HepG2 (cell line): Measurements from ENCODE around the gene TSEN54. TPM values are rescaled to one million over a fixed set of nuclear protein-coding genes. Genes with fewer than 3 reads are reported as not detected.

ENCODE experiments used
- ATAC-seq: fragments of 200-7000 bp; cut with Tn5 transposase; 3 replicates; pipeline ENCODE4 v1.9.1; 2020; ENCODE audit warnings: mild to moderate bottlenecking, moderate library complexity
- Bru-seq: library from RNA; stranded (reverse); fragments of 400-500 nt; gene quantifications from one replicate; lab custom pipeline; 2021; lab: Mats Ljungman, UMichigan
- BruChase-seq, 2 experiments: library from RNA; stranded (reverse); fragments of 400-500 nt; gene quantifications; one replicate each; lab custom pipeline; 2021; lab: Mats Ljungman, UMichigan
- BruUV-seq: library from RNA; stranded (reverse); fragments of 400-500 nt; replicated peaks from 2 replicates; lab custom pipeline; 2021; lab: Mats Ljungman, UMichigan
- CTCF ChIA-PET: fragments of 300-600 bp; formaldehyde crosslinking; extraction: SDS; loops from one replicate; lab custom pipeline; 2021; ENCODE audit warnings: low total read pairs, inconsistent platforms, low intra/inter-chr PET ratio; lab: Yijun Ruan, JAX
- POLR2A ChIA-PET: fragments of 350-600 bp; sonication (Branson Sonifier 250); formaldehyde crosslinking; loops from one replicate; lab custom pipeline; 2020; ENCODE audit warnings: antibody characterized with exemption, inconsistent platforms; lab: Yijun Ruan, JAX
- DNase-seq: peaks from one replicate; pipeline ENCODE4 v3.0.0-alpha.2; 2015; ENCODE audit warnings: low spot score
- FAIRE-seq: peaks from 3 replicates; lab custom pipeline; 2011; peaks lifted over from hg19 to GRCh38; lab: Jason Lieb, UNC
- H2AFZ ChIP-seq: one replicate; pipeline ENCODE4 v1.6.1; 2011; ENCODE audit warnings: low read length, inconsistent platforms
- H3K27ac ChIP-seq: fragments of 300-600 bp; 3 replicates; pipeline ENCODE4 v1.8.0; 2011; ENCODE audit warnings: mixed run types, mild to moderate bottlenecking, mixed read lengths, low read length, inconsistent platforms; ENCODE audit not compliant: insufficient read depth; ENCODE audit errors: extremely low read length
- H3K27me3 ChIP-seq, 2 experiments: fragments of 200-600 bp in 1 of 2; 2 replicates in 1 of 2; 3 replicates in 1 of 2; pipeline versions ENCODE4 v1.6.0 to v1.8.0; 2011; ENCODE audit warnings: low read length in 2 of 2, mild to moderate bottlenecking in 2 of 2, moderate library complexity in 2 of 2, inconsistent platforms in 1 of 2; ENCODE audit not compliant: insufficient read depth in 2 of 2, control insufficient read depth in 1 of 2
- H3K36me3 ChIP-seq, 2 experiments: fragments of 200-600 bp in 1 of 2; replicated peaks in 1 of 2; 2 replicates in 1 of 2; 3 replicates in 1 of 2; pipeline versions ENCODE4 v1.5.1 to v1.8.0; 2011; ENCODE audit warnings: low read length in 2 of 2, inconsistent platforms in 1 of 2; ENCODE audit not compliant: insufficient read depth in 2 of 2, control insufficient read depth in 1 of 2
- H3K4me1 ChIP-seq: 2 replicates; pipeline ENCODE4 v1.5.1; 2012; ENCODE audit warnings: low read length, inconsistent platforms; ENCODE audit not compliant: insufficient read depth
- H3K4me2 ChIP-seq: 2 replicates; pipeline ENCODE4 v1.6.0; 2011; ENCODE audit warnings: low read depth, low read length, inconsistent platforms
- H3K4me3 ChIP-seq, 3 experiments: fragments of 200-600 bp in 1 of 3; sonication (generic), shearing (Covaris generic) in 1 of 3; replicated peaks in 1 of 3; 2 replicates each; pipeline ENCODE4 v1.5.1; 2011 to 2016; ENCODE audit warnings: low read length in 3 of 3, inconsistent platforms in 2 of 3, low read depth in 2 of 3, mild to moderate bottlenecking in 2 of 3, control low read depth in 1 of 3, mixed read lengths in 1 of 3; ENCODE audit not compliant: insufficient read depth in 1 of 3
- H3K79me2 ChIP-seq: one replicate; pipeline ENCODE4 v1.6.1; 2011; ENCODE audit warnings: low read length, inconsistent platforms; ENCODE audit not compliant: insufficient read depth
- H3K9ac ChIP-seq: 2 replicates; pipeline ENCODE4 v1.6.0; 2011; ENCODE audit warnings: mild to moderate bottlenecking, low read depth, low read length, inconsistent platforms; ENCODE audit not compliant: insufficient read depth
- H3K9me3 ChIP-seq: 2 replicates; pipeline ENCODE4 v1.5.1; 2012; ENCODE audit warnings: mild to moderate bottlenecking, low read length
- H4K20me1 ChIP-seq: 2 replicates; pipeline ENCODE4 v1.6.0; 2011; ENCODE audit warnings: inconsistent platforms, mild to moderate bottlenecking, low read length, moderate library complexity; ENCODE audit not compliant: insufficient read depth
- FOXO1 ChIP-seq: sonication (generic); formaldehyde crosslinking; IDR thresholded peaks from 2 replicates; pipeline ENCODE4 v1.4.0; 2020; ENCODE audit warnings: missing genetic modification reagents
- GABPB1 ChIP-seq: IDR thresholded peaks from 2 replicates; pipeline ENCODE4 v1.6.1; 2016; ENCODE audit warnings: mild to moderate bottlenecking, missing genetic modification reagents, moderate library complexity, missing compliant biosample characterization
- GMEB1 ChIP-seq: sonication (generic); formaldehyde crosslinking; IDR thresholded peaks from 2 replicates; pipeline ENCODE4 v1.5.1; 2020; ENCODE audit warnings: missing genetic modification reagents, mild to moderate bottlenecking, borderline replicate concordance
- KMT2B ChIP-seq: IDR thresholded peaks from 2 replicates; pipeline ENCODE4 v1.6.1; 2016; ENCODE audit warnings: missing genetic modification reagents, missing compliant biosample characterization
- MIER3 ChIP-seq: IDR thresholded peaks from 2 replicates; pipeline ENCODE4 v1.6.1; 2016; ENCODE audit warnings: missing compliant biosample characterization, borderline replicate concordance
- NCOA5 ChIP-seq: sonication (generic); formaldehyde crosslinking; IDR thresholded peaks from 2 replicates; pipeline ENCODE4 v1.4.0; 2020; ENCODE audit warnings: missing genetic modification reagents
- POLR2AphosphoS5 ChIP-seq: IDR thresholded peaks from 2 replicates; pipeline ENCODE4 v1.6.1; 2012; ENCODE audit warnings: low read depth, low read length
- TCF7L2 ChIP-seq: IDR thresholded peaks from 2 replicates; pipeline ENCODE4 v1.6.1; 2011; ENCODE audit warnings: mild to moderate bottlenecking, low read depth, low read length, moderate library complexity
- ZBTB2 ChIP-seq: sonication (generic); formaldehyde crosslinking; IDR thresholded peaks from 2 replicates; pipeline ENCODE4 v1.8.0; 2022; ENCODE audit warnings: low read depth, missing genetic modification reagents
- ZBTB49 ChIP-seq: sonication (generic); formaldehyde crosslinking; IDR thresholded peaks from 2 replicates; pipeline ENCODE4 v1.4.0; 2020; ENCODE audit warnings: missing genetic modification reagents, borderline replicate concordance
- ZFY ChIP-seq: sonication (generic); formaldehyde crosslinking; IDR thresholded peaks from 2 replicates; pipeline ENCODE4 v1.4.0; 2020; ENCODE audit warnings: missing genetic modification reagents
- ZNF101 ChIP-seq: sonication (generic); formaldehyde crosslinking; IDR thresholded peaks from 2 replicates; pipeline ENCODE4 v1.4.0; 2020; ENCODE audit warnings: mild to moderate bottlenecking, low read depth, missing genetic modification reagents, borderline replicate concordance
- ZNF431 ChIP-seq: sonication (generic); formaldehyde crosslinking; IDR thresholded peaks from 2 replicates; pipeline ENCODE4 v1.9.0; 2022; ENCODE audit warnings: missing genetic modification reagents, low read depth, mild to moderate bottlenecking, borderline replicate concordance
- WGBS: methylation state at CpG from one replicate; pipeline ENCODE4 v1.1.6; 2017; ENCODE audit warnings: low lambda C conversion rate; 5-methylcytosine and 5-hydroxymethylcytosine counted together
- in situ Hi-C: cut with HindIII; loops from 2 replicates; pipeline ENCODE4 v1.10.0; 2017; ENCODE audit warnings: low pct_unique_long_range_greater_than_20kb; ENCODE audit not compliant: extremely low pct_ligation_motif_present
- intact Hi-C: fragments of 100-400 bp; cut with micrococcal nuclease; formaldehyde crosslinking; loops from one replicate; pipeline ENCODE4 v1.10.0; 2022; ENCODE audit not compliant: unreplicated experiment
- long read RNA-seq, 2 experiments: library from RNA in 1 of 2; library from polyadenylated mRNA in 1 of 2; stranded (forward) in 1 of 2; unstranded in 1 of 2; transcript quantifications; one replicate each; pipeline ENCODE4 v2.0.0, GENCODE V29; 2019 to 2022
- polyA minus RNA-seq, 3 experiments: library from RNA; depleted of rRNA, polyadenylated mRNA; stranded (reverse); fragments of >200 nt; gene quantifications; 2 replicates each; pipeline ENCODE4 v1.2.3, GENCODE V29; 2011; ENCODE audit warnings: low replicate concordance in 1 of 3
- polyA plus RNA-seq, 8 experiments: library from polyadenylated mRNA; depleted of rRNA in 3 of 8; stranded (reverse) in 7 of 8; unstranded in 1 of 8; fragments of >200 nt; fragmentation: Illumina TruSeq in 4 of 8; extraction: Trizol in 4 of 8; gene quantifications; 2 replicates each; pipeline versions ENCODE4 v1.2.1 to v1.2.3, GENCODE V29; 2011 to 2016; ENCODE audit warnings: low read depth in 4 of 8, missing spikeins in 1 of 8, mixed read lengths in 1 of 8; ENCODE audit not compliant: insufficient read depth in 1 of 8
- total RNA-seq, 5 experiments: library from RNA; depleted of rRNA; stranded (reverse); fragments of >200 nt; fragmentation: Illumina TruSeq; extraction: Trizol; gene quantifications; 2 replicates each; pipeline ENCODE4 v1.2.3, GENCODE V29; 2016; ENCODE audit warnings: low read depth in 1 of 5

TSEN54 gene
- total RNA-seq (2016; rRNA removed; fragmentation: Illumina TruSeq; extraction: Trizol) (43.6 and 62.9 TPM in 2 replicates), polyA plus RNA-seq (2011; rRNA removed) (63.3 and 64.4 TPM in 2 replicates), polyA minus RNA-seq (2011; rRNA and poly(A)+ RNA removed; ENCODE audit: low replicate concordance) (56.0 and 95.0 TPM in 2 replicates), Bru-seq, nascent RNA (percentile 62 among the genes with signal in this experiment), BruChase-seq, experiment 1, labeled RNA remaining after a 6-hour chase (percentile 83 among the genes with signal in this experiment), BruChase-seq, experiment 2, labeled RNA remaining after a 2-hour chase (percentile 75 among the genes with signal in this experiment)
- total RNA-seq (2016; cell fraction: cytosol; rRNA removed; fragmentation: Illumina TruSeq; extraction: Trizol; ENCODE audit: low read depth), result 20.6 and 23.0 TPM in 2 replicates
- total RNA-seq (2016; cell fraction: insoluble cytoplasmic fraction; rRNA removed; fragmentation: Illumina TruSeq; extraction: Trizol), result 44.0 and 64.1 TPM in 2 replicates
- total RNA-seq (2016; cell fraction: membrane; rRNA removed; fragmentation: Illumina TruSeq; extraction: Trizol), result 44.5 and 45.0 TPM in 2 replicates
- 39.9 and 48.4 TPM in 2 replicates for total RNA-seq (2016; cell fraction: nucleus; rRNA removed; fragmentation: Illumina TruSeq; extraction: Trizol)
- 36.2 and 47.1 TPM in 2 replicates for polyA plus RNA-seq (2011; cell fraction: cytosol; rRNA removed)
- polyA plus RNA-seq (2011; cell fraction: nucleus; rRNA removed), result 87.7 and 89.1 TPM in 2 replicates
- polyA plus RNA-seq (2012), result 22.1 and 34.4 TPM in 2 replicates
- 20.4 and 20.5 TPM in 2 replicates for polyA plus RNA-seq (2016; cell fraction: cytosol; fragmentation: Illumina TruSeq; extraction: Trizol; ENCODE audit: low read depth)
- polyA plus RNA-seq (2016; cell fraction: insoluble cytoplasmic fraction; fragmentation: Illumina TruSeq; extraction: Trizol; ENCODE audit: low read depth), result 37.7 and 50.5 TPM in 2 replicates
- 30.9 and 35.9 TPM in 2 replicates for polyA plus RNA-seq (2016; cell fraction: membrane; fragmentation: Illumina TruSeq; extraction: Trizol; ENCODE audit: low read depth)
- polyA plus RNA-seq (2016; cell fraction: nucleus; fragmentation: Illumina TruSeq; extraction: Trizol; ENCODE audit: insufficient read depth, low read depth), result 108 and 110 TPM in 2 replicates
- 11.3 and 14.0 TPM in 2 replicates for polyA minus RNA-seq (2011; cell fraction: cytosol; rRNA and poly(A)+ RNA removed)
- polyA minus RNA-seq (2011; cell fraction: nucleus; rRNA and poly(A)+ RNA removed), result 13.9 and 15.5 TPM in 2 replicates
- long read RNA-seq, experiment 1, transcript TSEN54-201 (11 exons, 1,944 nt), result major isoform, 54 of 79 reads
- long read RNA-seq, experiment 1, partial matches to known transcripts, result 6 of 79 reads
- long read RNA-seq, experiment 1, other reads (novel, unspliced or antisense), result 18 of 79 reads
- long read RNA-seq, experiment 2, transcript TSEN54-201 (11 exons, 1,944 nt), result major isoform, 29 of 92 reads
- long read RNA-seq, experiment 2, partial matches to known transcripts, result 36 of 92 reads
- long read RNA-seq, experiment 2, other reads (novel, unspliced or antisense), result 26 of 92 reads

- POLR2A ChIA-PET, result interaction anchor here (0.5 to 2.5 kb wide), 26 partner anchors 9 to 339 kb away, joined by 3 to 29 read pairs (median 4); partner anchors contain the start of genes GALK1, GGA3, GRB2 and LLGL2
- no peaks in the 10 kb centered on the region; a peak in 1 of 5 replicates for H3K27me3 ChIP-seq
- H4K20me1 ChIP-seq, result peaks cover 8% of the 10 kb centered on the region; the same call in 1 of the 2 replicates
- in situ Hi-C loops (no loop called here), intact Hi-C loops (no loop called here)
- H3K9ac ChIP-seq, result peak within 1 kb of the TSS; percentile 75
- no peak for FAIRE-seq
- H3K79me2 ChIP-seq, result peaks cover 10% of the 10 kb centered on the region
- H3K9me3 ChIP-seq, result no peaks in the 10 kb centered on the region
- H3K4me2 ChIP-seq, result peak within 1 kb of the TSS; percentile 91
- H3K4me1 ChIP-seq, result peaks cover 48% of the 10 kb centered on the region
- peak within 1 kb of the TSS; percentile 51 for H3K27ac ChIP-seq
- no TSS peak for BruUV-seq
- no peak within 1 kb of the TSS for H2AFZ ChIP-seq
- DNase-seq, result peak; percentile 78
- H3K36me3 ChIP-seq, result peaks cover 7 to 12% of the 10 kb centered on the region in 2 experiments; a peak in 4 of 5 replicates
- 3% methylated on average over 12 of the region's 45 CpGs for WGBS
- peak; percentile 74 for ATAC-seq
- H3K4me3 ChIP-seq, result peak within 1 kb of the TSS; percentile 68 to 93 (median 79)
- CTCF ChIA-PET, result interaction anchor here (1.2 to 3.1 kb wide), 5 partner anchors 9 to 90 kb away, joined by 3 to 26 read pairs (median 11); partner anchors contain the start of gene LLGL2
- TF ChIP-seq GABPB1 (CRISPR knock-in tag) (peak; percentile 72), TCF7L2 (no peak), MIER3 (CRISPR knock-in tag) (no peak), GMEB1 (CRISPR knock-in tag) (peak; percentile 70; the same call in 1 of the 2 replicates), ZFY (CRISPR knock-in tag) (peak; percentile 54), ZNF431 (CRISPR knock-in tag) (no peak), FOXO1 (no peak; the same call in 1 of the 2 replicates), POLR2AphosphoS5 (no peak), ZBTB2 (CRISPR knock-in tag) (peak; percentile 84), ZBTB49 (CRISPR knock-in tag) (no peak), ZNF101 (no peak), KMT2B (no peak), NCOA5 (CRISPR knock-in tag) (no peak)
These were observed at the start of gene TSEN54 for GRCh38 chr17:75516255-75516618. TSS of gene TSEN54 (plus strand) at chr17:75516528. CDS start at chr17:75516561, 33 bp downstream.
